Keratinocyte (primary cell): ENCODE measurements around the gene TFDP1. TPM values are rescaled to one million over a fixed set of nuclear protein-coding genes. Genes with fewer than 3 reads are reported as not detected.

Source experiments
- DNase-seq: peaks from one replicate; pipeline ENCODE4 v3.0.0-alpha.2; 2011; ENCODE audit warnings: low read depth, missing footprints, low spot score
- FAIRE-seq: peaks from 2 replicates; lab custom pipeline; 2011; peaks lifted over from hg19 to GRCh38; lab: Jason Lieb, UNC
- H2AFZ ChIP-seq: 2 replicates; pipeline ENCODE4 v1.6.0; 2012; ENCODE audit warnings: low read length, control low read depth, inconsistent platforms; ENCODE audit not compliant: control insufficient read depth
- H3K27ac ChIP-seq: 2 replicates; pipeline ENCODE4 v1.5.1; 2011; ENCODE audit warnings: low read length; ENCODE audit not compliant: control insufficient read depth, insufficient read depth
- H3K27me3 ChIP-seq: 3 replicates; pipeline ENCODE4 v1.6.0; 2011; ENCODE audit warnings: low read length; ENCODE audit not compliant: control insufficient read depth, insufficient read depth; ENCODE audit errors: extremely low read depth
- H3K36me3 ChIP-seq, 2 experiments: 2 replicates in 1 of 2; 3 replicates in 1 of 2; pipeline ENCODE4 v1.5.1; 2011; ENCODE audit warnings: low read length in 2 of 2, mild to moderate bottlenecking in 1 of 2; ENCODE audit not compliant: control insufficient read depth in 2 of 2, insufficient read depth in 2 of 2; ENCODE audit errors: extremely low read depth in 1 of 2
- H3K4me1 ChIP-seq: 3 replicates; pipeline ENCODE4 v1.5.1; 2011; ENCODE audit warnings: low read length; ENCODE audit not compliant: control insufficient read depth, insufficient read depth; ENCODE audit errors: extremely low read depth
- H3K4me2 ChIP-seq: 3 replicates; pipeline ENCODE4 v1.6.0; 2011; ENCODE audit warnings: low read depth, low read length; ENCODE audit not compliant: control insufficient read depth, insufficient read depth; ENCODE audit errors: extremely low read depth
- H3K4me3 ChIP-seq, 3 experiments: fragments of 200-600 bp in 1 of 3; sonication (generic) in 1 of 3; 2 replicates in 2 of 3; 3 replicates in 1 of 3; pipeline ENCODE4 v1.5.1; 2011 to 2016; ENCODE audit warnings: low read length in 3 of 3, mild to moderate bottlenecking in 3 of 3, control low read depth in 2 of 3, inconsistent platforms in 1 of 3, low read depth in 1 of 3, mixed read lengths in 1 of 3, mixed run types in 1 of 3, moderate library complexity in 1 of 3; ENCODE audit not compliant: control insufficient read depth in 2 of 3, insufficient read depth in 2 of 3; ENCODE audit errors: extremely low read depth in 1 of 3
- H3K79me2 ChIP-seq: 2 replicates; pipeline ENCODE4 v1.6.0; 2012; ENCODE audit warnings: low read length; ENCODE audit not compliant: control insufficient read depth, insufficient read depth
- H3K9ac ChIP-seq: 3 replicates; pipeline ENCODE4 v1.6.0; 2011; ENCODE audit warnings: low read length; ENCODE audit not compliant: control insufficient read depth, insufficient read depth; ENCODE audit errors: extremely low read depth
- H3K9me1 ChIP-seq: 3 replicates; pipeline ENCODE4 v1.6.0; 2011; ENCODE audit warnings: low read length; ENCODE audit not compliant: control insufficient read depth, insufficient read depth; ENCODE audit errors: extremely low read depth
- H3K9me3 ChIP-seq: 2 replicates; pipeline ENCODE4 v1.5.1; 2012; ENCODE audit warnings: low read depth, low read length; ENCODE audit not compliant: control insufficient read depth
- H4K20me1 ChIP-seq: 3 replicates; pipeline ENCODE4 v1.6.0; 2011; ENCODE audit warnings: low read length; ENCODE audit not compliant: control insufficient read depth, insufficient read depth; ENCODE audit errors: extremely low read depth
- EZH2 ChIP-seq: IDR thresholded peaks from one replicate; pipeline ENCODE4 v1.6.1; 2012; ENCODE audit warnings: inconsistent platforms, mild to moderate bottlenecking, low read length, moderate library complexity
- dilution Hi-C: fragments of 300-500 bp; cut with MboI; formaldehyde crosslinking; loops from one replicate; pipeline ENCODE4 v1.7.0; 2020; ENCODE audit warnings: low sequenced_read_pairs; ENCODE audit not compliant: extremely low pct_ligation_motif_present
- polyA plus RNA-seq, 5 experiments: library from polyadenylated mRNA; depleted of rRNA in 3 of 5; stranded (reverse) in 3 of 5; stranded (forward) in 1 of 5; unstranded in 1 of 5; fragments of >200 nt; gene quantifications; 1 replicate in 1 of 5; 2 replicates in 3 of 5; 3 replicates in 1 of 5; pipeline versions ENCODE4 v1.2.1 to v1.2.3, GENCODE V29; 2011 to 2012; ENCODE audit warnings: missing spikeins in 2 of 5, low read depth in 1 of 5, low replicate concordance in 1 of 5
- TF ChIP-seq, protein P1 (sequence below), 3 experiments: IDR thresholded peaks in 1 of 3; conservative IDR thresholded peaks in 1 of 3; optimal IDR thresholded peaks in 1 of 3; 2 replicates in 2 of 3; 3 replicates in 1 of 3; pipeline versions ENCODE3 to v1.5.1; 2011; ENCODE audit warnings: low read length in 3 of 3, mild to moderate bottlenecking in 3 of 3, moderate library complexity in 2 of 3, control low read depth in 1 of 3, inconsistent platforms in 1 of 3; ENCODE audit not compliant: insufficient read depth in 2 of 3; ENCODE audit errors: extremely low read depth in 1 of 3

The TFDP1 gene
- polyA plus RNA-seq, 1 donor (not counting 4 experiments of a cell fraction or from before 2014, with no cell fraction given): 105 TPM

DNA sequence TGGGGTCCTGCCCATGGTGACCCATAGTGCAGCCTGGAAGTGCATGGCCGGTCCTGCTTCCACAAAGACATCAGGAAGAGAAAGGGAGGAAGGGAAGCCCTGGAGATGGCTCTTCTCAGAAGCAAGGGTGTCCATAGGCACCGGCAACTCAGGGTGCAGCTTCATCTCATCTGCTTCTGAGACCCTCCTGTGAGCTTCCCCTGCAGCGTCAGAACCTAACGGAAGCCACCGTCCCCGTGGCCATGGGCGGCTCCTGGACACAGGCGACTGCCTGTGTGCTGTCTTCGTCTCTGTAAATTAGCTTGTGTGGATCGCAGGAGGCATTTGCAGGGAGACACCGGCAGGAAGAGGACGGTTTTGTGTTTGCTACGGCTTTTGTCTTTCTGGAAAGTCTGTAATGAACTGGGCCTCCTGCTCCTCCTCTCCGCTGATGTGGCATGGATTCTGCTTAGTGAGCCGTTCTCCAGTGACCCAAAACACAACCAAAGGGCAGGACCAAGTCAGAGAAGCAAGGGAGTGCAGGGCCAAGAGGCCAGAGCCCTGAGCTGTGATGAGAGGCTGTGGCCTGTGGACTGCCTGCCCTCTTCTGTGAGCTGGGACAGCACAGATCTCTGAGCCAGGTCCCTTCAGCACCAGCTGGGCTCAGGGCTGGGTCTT, 70.9 kb downstream of the TFDP1 start:
- Histone ChIP-seq H3K36me3 (no peaks in the 10 kb centered on the region), H3K9ac (no peak overlapping the region), H3K4me1 (peaks cover 2% of the 10 kb centered on the region), H3K4me2 (no peak overlapping the region), H3K4me3 (no peak overlapping the region), H3K9me1 (no peaks in the 10 kb centered on the region), H3K9me3 (no peaks in the 10 kb centered on the region), H3K27ac (no peak overlapping the region), H3K79me2 (no peaks in the 10 kb centered on the region), H4K20me1 (no peaks in the 10 kb centered on the region), H3K27me3 (peaks cover 20% of the 10 kb centered on the region), H2AFZ (no peak overlapping the region)
- dilution Hi-C loops: no loop called here
- TF ChIP-seq, protein P1, sequence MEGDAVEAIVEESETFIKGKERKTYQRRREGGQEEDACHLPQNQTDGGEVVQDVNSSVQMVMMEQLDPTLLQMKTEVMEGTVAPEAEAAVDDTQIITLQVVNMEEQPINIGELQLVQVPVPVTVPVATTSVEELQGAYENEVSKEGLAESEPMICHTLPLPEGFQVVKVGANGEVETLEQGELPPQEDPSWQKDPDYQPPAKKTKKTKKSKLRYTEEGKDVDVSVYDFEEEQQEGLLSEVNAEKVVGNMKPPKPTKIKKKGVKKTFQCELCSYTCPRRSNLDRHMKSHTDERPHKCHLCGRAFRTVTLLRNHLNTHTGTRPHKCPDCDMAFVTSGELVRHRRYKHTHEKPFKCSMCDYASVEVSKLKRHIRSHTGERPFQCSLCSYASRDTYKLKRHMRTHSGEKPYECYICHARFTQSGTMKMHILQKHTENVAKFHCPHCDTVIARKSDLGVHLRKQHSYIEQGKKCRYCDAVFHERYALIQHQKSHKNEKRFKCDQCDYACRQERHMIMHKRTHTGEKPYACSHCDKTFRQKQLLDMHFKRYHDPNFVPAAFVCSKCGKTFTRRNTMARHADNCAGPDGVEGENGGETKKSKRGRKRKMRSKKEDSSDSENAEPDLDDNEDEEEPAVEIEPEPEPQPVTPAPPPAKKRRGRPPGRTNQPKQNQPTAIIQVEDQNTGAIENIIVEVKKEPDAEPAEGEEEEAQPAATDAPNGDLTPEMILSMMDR (optimal IDR thresholded peaks at IDR 0.05 in 1 of 3, IDR thresholded peaks at IDR 0.05 in 1 of 3, conservative IDR thresholded peaks at IDR 0.05 in 1 of 3; ENCODE audit: extremely low read depth in 1 of 3, insufficient read depth in 2 of 3, low read length in 3 of 3): no peak
- TF ChIP-seq EZH2: no peak
- DNase-seq (no peak), FAIRE-seq (no peak)

DNA sequence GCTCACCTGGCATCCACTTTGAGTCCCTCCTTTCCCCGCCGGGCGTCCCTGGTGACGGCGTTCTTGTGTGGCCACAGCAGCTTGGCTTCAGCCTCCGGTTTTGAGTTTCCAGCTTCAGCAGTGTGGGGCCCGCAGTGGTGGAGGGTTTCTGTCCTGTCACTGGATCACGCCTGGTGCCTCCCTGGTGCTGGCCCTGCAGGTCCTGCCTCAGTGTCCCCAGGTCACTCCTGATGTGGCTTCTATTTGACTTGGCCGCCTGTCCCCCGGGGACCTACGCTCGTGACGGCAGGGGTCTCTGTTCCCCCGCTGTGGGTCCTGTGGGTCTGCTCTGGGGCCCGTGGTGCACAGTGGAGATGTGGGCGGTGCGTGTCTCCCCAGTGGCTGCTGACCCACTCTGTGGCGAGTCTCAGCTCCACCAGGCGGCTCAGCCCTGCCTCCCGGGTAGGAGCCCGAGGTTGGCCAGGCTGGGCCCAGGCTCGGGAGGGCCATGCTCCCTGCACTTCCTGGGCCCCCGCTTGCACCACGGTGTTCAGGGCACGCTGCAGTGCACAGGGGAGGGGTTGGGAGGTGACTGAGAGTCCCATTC, 71.5 kb downstream of the TFDP1 start:
- Histone ChIP-seq H3K36me3 (no peaks in the 10 kb centered on the region), H3K27me3 (peaks cover 20% of the 10 kb centered on the region), H3K4me3 (no peak overlapping the region), H3K9me3 (no peaks in the 10 kb centered on the region), H4K20me1 (no peaks in the 10 kb centered on the region), H3K9ac (no peak overlapping the region), H3K4me2 (no peak overlapping the region), H3K4me1 (peaks cover 2% of the 10 kb centered on the region), H3K79me2 (no peaks in the 10 kb centered on the region), H2AFZ (no peak overlapping the region), H3K9me1 (no peaks in the 10 kb centered on the region), H3K27ac (no peak overlapping the region)
- TF ChIP-seq, protein P1 (optimal IDR thresholded peaks at IDR 0.05 in 1 of 3, IDR thresholded peaks at IDR 0.05 in 1 of 3, conservative IDR thresholded peaks at IDR 0.05 in 1 of 3; ENCODE audit: extremely low read depth in 1 of 3, insufficient read depth in 2 of 3, low read length in 3 of 3): no peak
- TF ChIP-seq EZH2: no peak
- dilution Hi-C loops: no loop called here
- FAIRE-seq (no peak), DNase-seq (no peak)
